K562 (cell line): ENCODE data around the gene OR10J4. TPM values are rescaled to one million over a fixed set of nuclear protein-coding genes. Genes with fewer than 3 reads are reported as not detected.

Experiments
- ATAC-seq: fragments of 200-7000 bp; cut with Tn5 transposase; 3 replicates; pipeline ENCODE4 v1.9.1; 2020; ENCODE audit warnings: moderate library complexity
- BruUV-seq: library from RNA; stranded (reverse); fragments of 400-500 nt; replicated peaks from 2 replicates; lab custom pipeline; 2021; lab: Mats Ljungman, UMichigan
- CTCF ChIA-PET: fragments of 300-600 bp; formaldehyde crosslinking; extraction: SDS; loops from one replicate; lab custom pipeline; 2021; ENCODE audit warnings: low intra/inter-chr PET ratio; lab: Yijun Ruan, JAX
- POLR2A ChIA-PET: fragments of 300-600, 350-650 bp; sonication (Branson Sonifier 250); formaldehyde crosslinking; extraction: SDS; loops from one replicate; lab custom pipeline; 2021; ENCODE audit warnings: antibody characterized with exemption, inconsistent platforms; lab: Yijun Ruan, JAX
- DNase-seq, 4 experiments: peaks; one replicate each; pipeline versions ENCODE4 v3.0.0 to v3.0.0-alpha.2; 2011 to 2018; ENCODE audit warnings: low spot score in 3 of 4, mixed read lengths in 3 of 4; ENCODE audit errors: extremely low read depth in 1 of 4
- FAIRE-seq: peaks from 2 replicates; lab custom pipeline; 2011; peaks lifted over from hg19 to GRCh38; lab: Jason Lieb, UNC
- H2AFZ ChIP-seq: 2 replicates; pipeline ENCODE4 v1.6.0; 2011; ENCODE audit warnings: low read depth, low read length, control low read depth, inconsistent platforms
- H3K27ac ChIP-seq: fragments of 200-600 bp; 3 replicates; pipeline ENCODE4 v1.8.0; 2011; ENCODE audit warnings: low read depth, mild to moderate bottlenecking, control low read depth, inconsistent platforms, low read length, moderate library complexity, mixed read lengths; ENCODE audit errors: extremely low read depth
- H3K27me3 ChIP-seq, 2 experiments: fragments of 300-600 bp in 1 of 2; 2 replicates in 1 of 2; 3 replicates in 1 of 2; pipeline versions ENCODE4 v1.6.0 to v1.8.0; 2011; ENCODE audit warnings: inconsistent platforms in 2 of 2, low read length in 2 of 2, mild to moderate bottlenecking in 1 of 2, mixed read lengths in 1 of 2, moderate library complexity in 1 of 2; ENCODE audit not compliant: control insufficient read depth in 2 of 2, insufficient read depth in 2 of 2
- H3K36me3 ChIP-seq: fragments of 300-600 bp; 3 replicates; pipeline ENCODE4 v1.8.0; 2011; ENCODE audit warnings: mild to moderate bottlenecking, low read length, inconsistent platforms; ENCODE audit not compliant: control insufficient read depth, insufficient read depth
- H3K4me1 ChIP-seq, 2 experiments: fragments of 200-600 bp in 1 of 2; replicated peaks in 1 of 2; 2 replicates in 1 of 2; 3 replicates in 1 of 2; pipeline versions ENCODE4 v1.5.1 to v1.8.0; 2011; ENCODE audit warnings: inconsistent platforms in 2 of 2, low read length in 2 of 2, mild to moderate bottlenecking in 1 of 2, mixed read lengths in 1 of 2, moderate library complexity in 1 of 2; ENCODE audit not compliant: control insufficient read depth in 2 of 2, insufficient read depth in 2 of 2
- H3K4me2 ChIP-seq: 2 replicates; pipeline ENCODE4 v1.6.1; 2011; ENCODE audit warnings: low read length, control low read depth, inconsistent platforms, mixed read lengths; ENCODE audit not compliant: insufficient read depth
- H3K4me3 ChIP-seq: fragments of 200-600 bp; sonication (generic), shearing (Covaris generic); 2 replicates; pipeline ENCODE4 v1.5.1; 2016; ENCODE audit warnings: control low read depth, inconsistent platforms
- H3K79me2 ChIP-seq: fragments of 200-600 bp; 3 replicates; pipeline ENCODE4 v1.8.0; 2011; ENCODE audit warnings: low read length, inconsistent platforms; ENCODE audit not compliant: control insufficient read depth, insufficient read depth
- H3K9ac ChIP-seq, 2 experiments: 2 replicates each; pipeline versions ENCODE4 v1.6.0 to v1.6.1; 2011; ENCODE audit warnings: low read depth in 2 of 2, low read length in 2 of 2, control low read depth in 1 of 2, inconsistent platforms in 1 of 2, mild to moderate bottlenecking in 1 of 2, mixed read lengths in 1 of 2; ENCODE audit not compliant: insufficient read depth in 1 of 2
- H3K9me1 ChIP-seq: one replicate; pipeline ENCODE4 v1.6.0; 2011; ENCODE audit warnings: inconsistent platforms, mild to moderate bottlenecking, low read length, moderate library complexity; ENCODE audit not compliant: control insufficient read depth, insufficient read depth
- H3K9me3 ChIP-seq: replicated peaks from 2 replicates; pipeline ENCODE4 v1.5.1; 2011; ENCODE audit warnings: low read depth, low read length, inconsistent platforms; ENCODE audit not compliant: control insufficient read depth, insufficient read depth
- H4K20me1 ChIP-seq: replicated peaks from 2 replicates; pipeline ENCODE4 v1.6.1; 2011; ENCODE audit warnings: low read length, inconsistent platforms, mixed read lengths; ENCODE audit not compliant: control insufficient read depth, insufficient read depth
- CHD7 ChIP-seq: fragments of 200-600 bp; sonication (generic); IDR thresholded peaks from one replicate; pipeline ENCODE4 v1.6.1; 2012; ENCODE audit warnings: mild to moderate bottlenecking, low read depth, low read length, inconsistent platforms
- KHSRP ChIP-seq: fragments of 450-650 bp; IDR thresholded peaks from 2 replicates; pipeline ENCODE4 v1.6.1; 2017
- TRIM24 ChIP-seq, 2 experiments: fragments of 450-650 bp; IDR thresholded peaks; 2 replicates each; pipeline ENCODE4 v1.6.1; 2016
- WGBS: fragments of 100-300 bp; shearing (Covaris generic); methylation state at CpG from one replicate; pipeline ENCODE4 v1.1.6; 2016; ENCODE audit warnings: low coverage, mixed read lengths; ENCODE audit not compliant: insufficient coverage; ENCODE audit errors: missing lambda C conversion rate; 5-methylcytosine and 5-hydroxymethylcytosine counted together
- in situ Hi-C: fragments of 300-500 bp; cut with MboI; formaldehyde crosslinking; loops from 4 replicates; pipeline ENCODE4 v1.15.0; 2018; ENCODE audit warnings: inconsistent platforms, mixed read lengths
- intact Hi-C: fragments of 100-400 bp; cut with micrococcal nuclease; formaldehyde crosslinking; loops from 2 replicates; pipeline ENCODE4 v1.14.2; 2022
- polyA plus RNA-seq, 8 experiments: library from polyadenylated mRNA; depleted of rRNA in 4 of 8; stranded (reverse) in 5 of 8; unstranded in 3 of 8; fragments of >200 nt; fragmentation: Nextera tagmentation in 2 of 8; fragmentation: Illumina TruSeq in 1 of 8; extraction: Ambion mirVana in 2 of 8; extraction: Trizol in 1 of 8; gene quantifications; 2 replicates each; pipeline versions ENCODE4 v1.2.1 to v1.2.3, GENCODE V29; 2011 to 2014; ENCODE audit warnings: inconsistent platforms in 1 of 8, missing spikeins in 1 of 8
- total RNA-seq, 7 experiments: library from RNA; depleted of rRNA in 6 of 7; stranded (reverse); fragments of >200 nt in 6 of 7; fragmentation: Illumina TruSeq in 2 of 7; extraction: Trizol in 2 of 7; gene quantifications; 2 replicates each; pipeline versions ENCODE4 v1.2.1 to v1.2.3, GENCODE V29; 2011 to 2021; ENCODE audit warnings: low replicate concordance in 1 of 7

Gene OR10J4
- total and polyA plus RNA-seq, 9 of the 15 experiments (the other 6 are each of a cell fraction or from before 2014, with no cell fraction given): not detected

DNA sequence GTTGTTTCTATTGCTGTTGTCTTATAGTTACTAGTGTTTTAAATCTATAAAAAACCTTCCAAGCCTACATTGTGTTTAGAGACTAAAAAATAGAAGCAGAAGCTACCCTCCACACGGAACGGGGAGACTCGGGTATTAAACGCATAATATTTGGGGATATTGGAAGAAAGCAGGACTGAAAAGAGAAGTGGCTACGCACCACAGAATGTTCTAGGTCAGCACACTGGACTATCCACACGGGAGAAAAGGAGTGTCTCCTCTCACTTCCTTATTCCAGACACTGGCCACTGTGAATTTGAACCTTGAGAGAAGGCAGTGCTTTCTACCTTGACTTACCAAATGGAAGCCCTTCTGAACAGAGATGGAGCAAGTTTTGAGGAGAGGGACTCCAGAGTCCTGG is 1.0 kb upstream of the OR10J4 start:
- ATAC-seq (no peak), FAIRE-seq (no peak), DNase-seq (no peak)
- WGBS: 0% methylated on average over 6 of the region's 6 CpGs
- in situ Hi-C loops (no loop called here), intact Hi-C loops (no loop called here)
- no peak overlapping the region for H3K27ac ChIP-seq
- H3K27me3 ChIP-seq: no peaks in the 10 kb centered on the region
- POLR2A ChIA-PET: no interaction called here
- no peak overlapping the region for H2AFZ ChIP-seq
- H3K9ac ChIP-seq: no peak overlapping the region
- H3K79me2 ChIP-seq: no peaks in the 10 kb centered on the region
- no peaks in the 10 kb centered on the region for H4K20me1 ChIP-seq
- no peaks in the 10 kb centered on the region for H3K4me1 ChIP-seq
- H3K4me2 ChIP-seq: no peak overlapping the region
- no peak for TF ChIP-seq TRIM24 (IDR thresholded peaks at IDR 0.05)
- TF ChIP-seq KHSRP: no peak
- TF ChIP-seq CHD7: no peak
- CTCF ChIA-PET: no interaction called here
- no peaks in the 10 kb centered on the region for H3K9me1 ChIP-seq
- H3K9me3 ChIP-seq: no peaks in the 10 kb centered on the region
- no peak overlapping the region for H3K4me3 ChIP-seq
- BruUV-seq: no TSS peak
- H3K36me3 ChIP-seq: no peaks in the 10 kb centered on the region
